GM12878 (cell line): ENCODE data around the gene ZNF100. TPM values are rescaled to one million over a fixed set of nuclear protein-coding genes. Genes with fewer than 3 reads are reported as not detected.
"Not testable (repeated sequence)": the region's sequence is repeated elsewhere in the genome, so short reads cannot be mapped to it uniquely, and the experiment has no call there.

Experiments
- ATAC-seq: fragments of 200-7000 bp; cut with Tn5 transposase; 3 replicates; pipeline ENCODE4 v1.9.1; 2020; ENCODE audit warnings: mild to moderate bottlenecking, moderate library complexity
- BruUV-seq: library from RNA; stranded (reverse); fragments of 400-500 nt; replicated peaks from 2 replicates; lab custom pipeline; 2021; lab: Mats Ljungman, UMichigan
- CTCF ChIA-PET: fragments of 300-600 bp; sonication (Branson Sonifier 250); formaldehyde crosslinking; extraction: SDS; loops from one replicate; lab custom pipeline; 2021; ENCODE audit warnings: inconsistent platforms; lab: Yijun Ruan, JAX
- POLR2A ChIA-PET: fragments of 350-600 bp; formaldehyde crosslinking; extraction: SDS; loops from one replicate; lab custom pipeline; 2021; ENCODE audit warnings: inconsistent platforms; lab: Charles Lee
- RAD21 ChIA-PET: fragments of 300-600 bp; sonication (Branson Sonifier 250); formaldehyde crosslinking; loops from one replicate; lab custom pipeline; 2023; ENCODE audit warnings: antibody characterized with exemption; ENCODE audit not compliant: unreplicated experiment; lab: Charles Lee
- SMC1A ChIA-PET: fragments of 300-600 bp; sonication (Branson Sonifier 250); formaldehyde crosslinking; loops from one replicate; lab custom pipeline; 2023; ENCODE audit not compliant: unreplicated experiment, uncharacterized antibody; lab: Charles Lee
- DNase-seq: peaks from one replicate; pipeline ENCODE4 v3.0.0-alpha.2; 2011; ENCODE audit warnings: low read depth, low spot score
- FAIRE-seq: peaks from 3 replicates; lab custom pipeline; 2011; peaks lifted over from hg19 to GRCh38; lab: Jason Lieb, UNC
- H2AFZ ChIP-seq: 2 replicates; pipeline ENCODE4 v1.6.0; 2011; ENCODE audit warnings: low read depth, low read length, control low read depth; ENCODE audit not compliant: control insufficient read depth
- H3K27ac ChIP-seq: 2 replicates; pipeline ENCODE4 v1.5.1; 2011; ENCODE audit warnings: control low read depth; ENCODE audit not compliant: control insufficient read depth, insufficient read depth
- H3K27me3 ChIP-seq, 2 experiments: replicated peaks in 1 of 2; 2 replicates each; pipeline versions ENCODE4 v1.6.0 to v1.6.1; 2011; ENCODE audit warnings: low read length in 1 of 2; ENCODE audit not compliant: control insufficient read depth in 2 of 2, insufficient read depth in 2 of 2
- H3K36me3 ChIP-seq, 2 experiments: 2 replicates each; pipeline ENCODE4 v1.5.1; 2011; ENCODE audit warnings: low read length in 1 of 2; ENCODE audit not compliant: control insufficient read depth in 2 of 2, insufficient read depth in 2 of 2
- H3K4me1 ChIP-seq: 2 replicates; pipeline ENCODE4 v1.6.1; 2011; ENCODE audit warnings: mild to moderate bottlenecking, low read length, moderate library complexity, mixed read lengths; ENCODE audit not compliant: control insufficient read depth, insufficient read depth
- H3K4me2 ChIP-seq: 2 replicates; pipeline ENCODE4 v1.6.0; 2011; ENCODE audit warnings: control low read depth; ENCODE audit not compliant: control insufficient read depth, insufficient read depth
- H3K4me3 ChIP-seq: fragments of 200-600 bp; sonication (generic); 2 replicates; pipeline ENCODE4 v1.5.1; 2016
- H3K79me2 ChIP-seq: 2 replicates; pipeline ENCODE4 v1.6.0; 2011; ENCODE audit warnings: low read length; ENCODE audit not compliant: control insufficient read depth, insufficient read depth
- H3K9ac ChIP-seq: 2 replicates; pipeline ENCODE4 v1.8.0; 2011; ENCODE audit warnings: low read length, control low read depth, mixed read lengths; ENCODE audit not compliant: control insufficient read depth, insufficient read depth
- H3K9me3 ChIP-seq: replicated peaks from 3 replicates; pipeline ENCODE4 v1.5.1; 2011; ENCODE audit warnings: mild to moderate bottlenecking, low read length; ENCODE audit not compliant: control insufficient read depth, insufficient read depth
- H4K20me1 ChIP-seq: 2 replicates; pipeline ENCODE4 v1.6.0; 2011; ENCODE audit not compliant: control insufficient read depth, insufficient read depth
- CHD1 ChIP-seq: IDR thresholded peaks from 2 replicates; pipeline ENCODE4 v1.6.1; 2012; ENCODE audit warnings: low read depth, low read length, improper control_type of control experiment
- EGR1 ChIP-seq, 2 experiments: IDR thresholded peaks; 1 replicate in 1 of 2; 2 replicates in 1 of 2; pipeline ENCODE4 v1.6.1; 2011 to 2012; ENCODE audit warnings: low read depth in 2 of 2, low read length in 2 of 2, borderline replicate concordance in 1 of 2, mild to moderate bottlenecking in 1 of 2, moderate library complexity in 1 of 2
- FOS ChIP-seq: IDR thresholded peaks from 3 replicates; pipeline ENCODE4 v1.6.1; 2011; ENCODE audit warnings: borderline replicate concordance; ENCODE audit not compliant: insufficient read length; ENCODE audit errors: extremely low read depth
- HDAC2 ChIP-seq: fragments of 200-600 bp; sonication (generic); IDR thresholded peaks from 2 replicates; pipeline ENCODE4 v1.6.1; 2017
- MEF2A ChIP-seq: IDR thresholded peaks from 2 replicates; pipeline ENCODE4 v1.6.1; 2011; ENCODE audit warnings: low read depth, mild to moderate bottlenecking, low read length, moderate library complexity; ENCODE audit not compliant: insufficient read depth
- RBBP5 ChIP-seq: fragments of 200-600 bp; sonication (generic); conservative IDR thresholded peaks from 2 replicates; pipeline ENCODE4 v1.6.1; 2016
- SIN3A ChIP-seq: IDR thresholded peaks from 2 replicates; pipeline ENCODE4 v1.6.1; 2012; ENCODE audit warnings: low read depth, low read length, improper control_type of control experiment
- SIX5 ChIP-seq: IDR thresholded peaks from 2 replicates; pipeline ENCODE4 v1.6.1; 2011; ENCODE audit warnings: mild to moderate bottlenecking, low read depth, low read length, moderate library complexity; ENCODE audit not compliant: severe bottlenecking
- WGBS: methylation state at CpG from one replicate; pipeline ENCODE4 v1.1.6; 2016; ENCODE audit warnings: low lambda C conversion rate; ENCODE audit not compliant: insufficient replicate concordance, insufficient coverage; ENCODE audit errors: missing lambda C conversion rate; 5-methylcytosine and 5-hydroxymethylcytosine counted together
- in situ Hi-C: fragments of 300-500 bp; cut with MboI; formaldehyde crosslinking; loops from 9 replicates; pipeline ENCODE4 v1.14.3; 2018; ENCODE audit warnings: mixed read lengths
- intact Hi-C: fragments of 100-400 bp; cut with micrococcal nuclease; formaldehyde crosslinking; loops from one replicate; pipeline ENCODE4 v1.14.2; 2022; ENCODE audit not compliant: unreplicated experiment
- polyA plus RNA-seq, 11 experiments: library from polyadenylated mRNA; depleted of rRNA in 4 of 11; unstranded in 6 of 11; stranded (reverse) in 5 of 11; fragments of >200 nt; fragmentation: Nextera tagmentation in 4 of 11; fragmentation: Illumina TruSeq in 1 of 11; extraction: Ambion mirVana in 4 of 11; extraction: Trizol in 1 of 11; gene quantifications; 1 replicate in 1 of 11; 2 replicates in 10 of 11; pipeline versions ENCODE4 v1.2.1 to v1.2.3, GENCODE V29; 2011 to 2016; ENCODE audit warnings: inconsistent platforms in 2 of 11, missing spikeins in 2 of 11, low read depth in 1 of 11
- total RNA-seq, 4 experiments: library from RNA; depleted of rRNA in 3 of 4; stranded (reverse); fragments of >200 nt in 3 of 4; fragmentation: Illumina TruSeq in 1 of 4; extraction: Trizol in 1 of 4; gene quantifications; 2 replicates each; pipeline versions ENCODE4 v1.2.1 to v1.2.3, GENCODE V29; 2013 to 2021
- TF ChIP-seq, protein P1 (sequence below): IDR thresholded peaks from 2 replicates; pipeline ENCODE4 v1.6.1; 2012; ENCODE audit warnings: low read depth, low read length, improper control_type of control experiment
- TF ChIP-seq, protein P2 (sequence below): fragments of 450-650 bp; IDR thresholded peaks from 2 replicates; pipeline ENCODE4 v1.6.1; 2018; ENCODE audit warnings: mild to moderate bottlenecking, low read depth, moderate library complexity; ENCODE audit not compliant: partially characterized antibody
- TF ChIP-seq, protein P3 (sequence below): IDR thresholded peaks from 2 replicates; pipeline ENCODE4 v1.6.1; 2011; ENCODE audit warnings: borderline replicate concordance, low read depth, mild to moderate bottlenecking, moderate library complexity, low read length; ENCODE audit not compliant: insufficient read depth, poor library complexity, severe bottlenecking

Gene ZNF100
- total and polyA plus RNA-seq, 10 of the 15 experiments (the other 5 are each of a cell fraction or from before 2014, with no cell fraction given), result 3.0 to 18.2 (median 9.4) TPM

DNA sequence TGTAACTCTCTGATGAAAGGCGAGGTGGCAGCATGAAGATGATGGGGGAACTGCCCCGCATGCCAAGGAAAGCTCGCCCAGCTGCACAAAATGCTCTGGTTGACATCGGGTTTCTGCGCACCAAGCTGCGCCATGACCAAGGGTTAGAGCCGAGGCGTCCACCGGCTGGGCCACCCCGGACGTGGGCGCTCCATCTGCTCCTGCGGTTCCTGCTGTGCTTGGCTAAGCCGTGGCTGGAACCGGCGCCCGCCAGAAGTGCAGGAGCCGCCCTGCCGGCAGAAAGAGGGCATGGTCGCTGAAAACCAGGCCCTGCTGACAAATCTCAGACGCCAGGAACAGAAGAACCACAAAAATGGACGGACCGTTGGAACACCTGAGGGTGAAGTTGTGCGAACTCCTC lies 57.9 kb downstream of the ZNF100 start (continued):
- TF ChIP-seq FOS (no peak), SIX5 (no peak), SIN3A (no peak)
- TF ChIP-seq, protein P1, sequence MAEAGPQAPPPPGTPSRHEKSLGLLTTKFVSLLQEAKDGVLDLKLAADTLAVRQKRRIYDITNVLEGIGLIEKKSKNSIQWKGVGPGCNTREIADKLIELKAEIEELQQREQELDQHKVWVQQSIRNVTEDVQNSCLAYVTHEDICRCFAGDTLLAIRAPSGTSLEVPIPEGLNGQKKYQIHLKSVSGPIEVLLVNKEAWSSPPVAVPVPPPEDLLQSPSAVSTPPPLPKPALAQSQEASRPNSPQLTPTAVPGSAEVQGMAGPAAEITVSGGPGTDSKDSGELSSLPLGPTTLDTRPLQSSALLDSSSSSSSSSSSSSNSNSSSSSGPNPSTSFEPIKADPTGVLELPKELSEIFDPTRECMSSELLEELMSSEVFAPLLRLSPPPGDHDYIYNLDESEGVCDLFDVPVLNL, result no peak
- TF ChIP-seq, all 136 proteins: peak for 0

- DNase-seq, H3K79me2 ChIP-seq, BruUV-seq, H3K4me3 ChIP-seq, H3K4me1 ChIP-seq, intact Hi-C loops, POLR2A ChIA-PET, in situ Hi-C loops, H3K9ac ChIP-seq, H3K9me3 ChIP-seq, H3K27me3 ChIP-seq, H3K4me2 ChIP-seq, FAIRE-seq, RAD21 ChIA-PET, SMC1A ChIA-PET, H4K20me1 ChIP-seq, H3K27ac ChIP-seq, ATAC-seq, H2AFZ ChIP-seq, CTCF ChIA-PET, H3K36me3 ChIP-seq: not testable (repeated sequence)
- 82% methylated on average over 8 of the region's 31 CpGs for WGBS
Observed at GRCh38 chr19:21707878-21708277, 59.5 kb downstream of the ZNF100 start.

- in situ Hi-C loops (no loop called here), intact Hi-C loops (no loop called here)
- Histone ChIP-seq H3K9ac (no peak overlapping the region), H3K27ac (no peak overlapping the region), H3K4me1 (no peaks in the 10 kb centered on the region), H3K27me3 (no peaks in the 10 kb centered on the region), H3K79me2 (no peaks in the 10 kb centered on the region), H2AFZ (no peak overlapping the region), H3K4me3 (no peak overlapping the region), H4K20me1 (no peaks in the 10 kb centered on the region), H3K4me2 (no peak overlapping the region), H3K9me3 (no peaks in the 10 kb centered on the region; the same call in 2 of the 3 replicates), H3K36me3 (no peaks in the 10 kb centered on the region)
- CTCF ChIA-PET, result no interaction called here
- no peak for DNase-seq
- ATAC-seq, result no peak
- FAIRE-seq, result no peak
- BruUV-seq, result no TSS peak
- 80% methylated on average over 4 of the region's 4 CpGs for WGBS
- RAD21 ChIA-PET, result no interaction called here
- SMC1A ChIA-PET, result no interaction called here
- POLR2A ChIA-PET, result no interaction called here
- TF ChIP-seq MEF2A, result no peak
- no peak for TF ChIP-seq HDAC2
- no peak for TF ChIP-seq RBBP5
- TF ChIP-seq, protein P2, sequence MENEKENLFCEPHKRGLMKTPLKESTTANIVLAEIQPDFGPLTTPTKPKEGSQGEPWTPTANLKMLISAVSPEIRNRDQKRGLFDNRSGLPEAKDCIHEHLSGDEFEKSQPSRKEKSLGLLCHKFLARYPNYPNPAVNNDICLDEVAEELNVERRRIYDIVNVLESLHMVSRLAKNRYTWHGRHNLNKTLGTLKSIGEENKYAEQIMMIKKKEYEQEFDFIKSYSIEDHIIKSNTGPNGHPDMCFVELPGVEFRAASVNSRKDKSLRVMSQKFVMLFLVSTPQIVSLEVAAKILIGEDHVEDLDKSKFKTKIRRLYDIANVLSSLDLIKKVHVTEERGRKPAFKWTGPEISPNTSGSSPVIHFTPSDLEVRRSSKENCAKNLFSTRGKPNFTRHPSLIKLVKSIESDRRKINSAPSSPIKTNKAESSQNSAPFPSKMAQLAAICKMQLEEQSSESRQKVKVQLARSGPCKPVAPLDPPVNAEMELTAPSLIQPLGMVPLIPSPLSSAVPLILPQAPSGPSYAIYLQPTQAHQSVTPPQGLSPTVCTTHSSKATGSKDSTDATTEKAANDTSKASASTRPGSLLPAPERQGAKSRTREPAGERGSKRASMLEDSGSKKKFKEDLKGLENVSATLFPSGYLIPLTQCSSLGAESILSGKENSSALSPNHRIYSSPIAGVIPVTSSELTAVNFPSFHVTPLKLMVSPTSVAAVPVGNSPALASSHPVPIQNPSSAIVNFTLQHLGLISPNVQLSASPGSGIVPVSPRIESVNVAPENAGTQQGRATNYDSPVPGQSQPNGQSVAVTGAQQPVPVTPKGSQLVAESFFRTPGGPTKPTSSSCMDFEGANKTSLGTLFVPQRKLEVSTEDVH, result no peak
- TF ChIP-seq CHD1, result no peak
- TF ChIP-seq, protein P3, sequence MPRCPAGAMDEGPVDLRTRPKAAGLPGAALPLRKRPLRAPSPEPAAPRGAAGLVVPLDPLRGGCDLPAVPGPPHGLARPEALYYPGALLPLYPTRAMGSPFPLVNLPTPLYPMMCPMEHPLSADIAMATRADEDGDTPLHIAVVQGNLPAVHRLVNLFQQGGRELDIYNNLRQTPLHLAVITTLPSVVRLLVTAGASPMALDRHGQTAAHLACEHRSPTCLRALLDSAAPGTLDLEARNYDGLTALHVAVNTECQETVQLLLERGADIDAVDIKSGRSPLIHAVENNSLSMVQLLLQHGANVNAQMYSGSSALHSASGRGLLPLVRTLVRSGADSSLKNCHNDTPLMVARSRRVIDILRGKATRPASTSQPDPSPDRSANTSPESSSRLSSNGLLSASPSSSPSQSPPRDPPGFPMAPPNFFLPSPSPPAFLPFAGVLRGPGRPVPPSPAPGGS, result no peak
- TF ChIP-seq EGR1 (IDR thresholded peaks at IDR 0.05; ENCODE audit: borderline replicate concordance in 1 of 2, low read depth in 2 of 2, low read length in 2 of 2), result no peak
Observed at GRCh38 chr19:21707065-21707464, 60.3 kb downstream of the ZNF100 start.
